GM23248 (cell line): Measurements from ENCODE around the gene EIF3D.

Experiments
- EZH2 ChIP-seq: fragments of 200-600 bp; sonication (generic); IDR thresholded peaks from 2 replicates; pipeline ENCODE4 v1.6.1; 2018; ENCODE audit warnings: antibody characterized with exemption, mild to moderate bottlenecking; ENCODE audit not compliant: insufficient read depth, poor library complexity, severe bottlenecking
- EZH2phosphoT487 ChIP-seq: fragments of 200-600 bp; sonication (generic); IDR thresholded peaks from 2 replicates; pipeline ENCODE4 v1.6.1; 2018; ENCODE audit warnings: antibody characterized with exemption, moderate library complexity, mild to moderate bottlenecking, low read depth; ENCODE audit not compliant: insufficient read depth

- no peak for TF ChIP-seq EZH2
- TF ChIP-seq EZH2phosphoT487: no peak
Measured at GRCh38 chr22:36492109-36492508, 36.9 kb downstream of the EIF3D start.
